Measurements from ENCODE around the gene PLXNA4. TPM values are rescaled to one million over a fixed set of nuclear protein-coding genes. Genes with fewer than 3 reads are reported as not detected.

Gene PLXNA4
- total RNA-seq, 1 donor from 2014 or later = 16.2 TPM

- Mint-ChIP-seq H3K27ac (ENCODE audit: unreplicated experiment) (peak overlapping the region; percentile 97), H3K9me3 (ENCODE audit: unreplicated experiment) (peaks cover 10% of the 10 kb centered on the region), H3K4me3 (ENCODE audit: unreplicated experiment) (peak overlapping the region; percentile 79), H3K36me3 (ENCODE audit: unreplicated experiment) (peaks cover 5% of the 10 kb centered on the region), H3K27me3 (ENCODE audit: unreplicated experiment) (peaks cover 20% of the 10 kb centered on the region), H3K4me1 (ENCODE audit: low read depth, unreplicated experiment) (peaks cover 53% of the 10 kb centered on the region)
- TF ChIP-seq CTCF (IDR thresholded peaks at IDR 0.05; ENCODE audit: partially characterized antibody, unreplicated experiment) = no peak
- peak; percentile 43 for DNase-seq
Observed at GRCh38 chr7:132475669-132476116, 100.6 kb downstream of the PLXNA4 start.

- no peak for TF ChIP-seq CTCF (IDR thresholded peaks at IDR 0.05; ENCODE audit: partially characterized antibody, unreplicated experiment)
- DNase-seq = no peak
- H3K36me3 Mint-ChIP-seq (ENCODE audit: unreplicated experiment) = peaks cover 5% of the 10 kb centered on the region
- peaks cover 12% of the 10 kb centered on the region for H3K9me3 Mint-ChIP-seq (ENCODE audit: unreplicated experiment)
- H3K27ac Mint-ChIP-seq (ENCODE audit: unreplicated experiment) = peak overlapping the region; percentile 97
- peaks cover 19% of the 10 kb centered on the region for H3K27me3 Mint-ChIP-seq (ENCODE audit: unreplicated experiment)
- H3K4me1 Mint-ChIP-seq (ENCODE audit: low read depth, unreplicated experiment) = peaks cover 53% of the 10 kb centered on the region
- peak overlapping the region; percentile 79 for H3K4me3 Mint-ChIP-seq (ENCODE audit: unreplicated experiment)
Observed at GRCh38 chr7:132475037-132475668, 101.1 kb downstream of the PLXNA4 start.

- Mint-ChIP-seq H3K27me3 (ENCODE audit: unreplicated experiment) (peaks cover 22% of the 10 kb centered on the region), H3K4me3 (ENCODE audit: unreplicated experiment) (peak overlapping the region; percentile 67), H3K4me1 (ENCODE audit: low read depth, unreplicated experiment) (peaks cover 53% of the 10 kb centered on the region), H3K27ac (ENCODE audit: unreplicated experiment) (peak overlapping the region; percentile 97), H3K36me3 (ENCODE audit: unreplicated experiment) (peaks cover 5% of the 10 kb centered on the region), H3K9me3 (ENCODE audit: unreplicated experiment) (peaks cover 12% of the 10 kb centered on the region)
- peak; percentile 81 for DNase-seq
- no peak for TF ChIP-seq CTCF (IDR thresholded peaks at IDR 0.05; ENCODE audit: partially characterized antibody, unreplicated experiment)
Observed at GRCh38 chr7:132472463-132473120, 103.7 kb downstream of the PLXNA4 start.

GRCh38 chr7:132471515-132471914, 104.8 kb downstream of the PLXNA4 start:
- H3K27me3 Mint-ChIP-seq (ENCODE audit: unreplicated experiment) = peaks cover 22% of the 10 kb centered on the region
- H3K36me3 Mint-ChIP-seq (ENCODE audit: unreplicated experiment) = no peaks in the 10 kb centered on the region
- peaks cover 12% of the 10 kb centered on the region for H3K9me3 Mint-ChIP-seq (ENCODE audit: unreplicated experiment)
- TF ChIP-seq CTCF (IDR thresholded peaks at IDR 0.05; ENCODE audit: partially characterized antibody, unreplicated experiment) = no peak
- H3K4me1 Mint-ChIP-seq (ENCODE audit: low read depth, unreplicated experiment) = peaks cover 49% of the 10 kb centered on the region
- H3K4me3 Mint-ChIP-seq (ENCODE audit: unreplicated experiment) = no peak overlapping the region
- peak overlapping the region; percentile 31 for H3K27ac Mint-ChIP-seq (ENCODE audit: unreplicated experiment)
- DNase-seq = no peak

- H3K27ac Mint-ChIP-seq (ENCODE audit: unreplicated experiment) = no peak overlapping the region
- H3K27me3 Mint-ChIP-seq (ENCODE audit: unreplicated experiment) = peaks cover 17% of the 10 kb centered on the region
- H3K4me1 Mint-ChIP-seq (ENCODE audit: low read depth, unreplicated experiment) = peaks cover 36% of the 10 kb centered on the region
- TF ChIP-seq CTCF (IDR thresholded peaks at IDR 0.05; ENCODE audit: partially characterized antibody, unreplicated experiment) = no peak
- DNase-seq = no peak
- no peaks in the 10 kb centered on the region for H3K36me3 Mint-ChIP-seq (ENCODE audit: unreplicated experiment)
- H3K9me3 Mint-ChIP-seq (ENCODE audit: unreplicated experiment) = peaks cover 11% of the 10 kb centered on the region
- H3K4me3 Mint-ChIP-seq (ENCODE audit: unreplicated experiment) = no peak overlapping the region
Observed at GRCh38 chr7:132469681-132470080, 106.6 kb downstream of the PLXNA4 start.
